ENCODE data around the gene CACNA2D4.

CACNA2D4 gene

GRCh38 chr12:1804545-1805332, 113.7 kb downstream of the CACNA2D4 start:
- H3K4me2 ChIP-seq (ENCODE audit: low read length), result no peak overlapping the region
- H3K9ac ChIP-seq (ENCODE audit: low read depth, low read length), result no peak overlapping the region
- peaks cover 12% of the 10 kb centered on the region for H3K4me1 ChIP-seq (ENCODE audit: control insufficient read depth, insufficient read depth, low read length)
- no peaks in the 10 kb centered on the region for H3K27me3 ChIP-seq (ENCODE audit: control insufficient read depth, insufficient read depth, low read length)
- H3K4me3 ChIP-seq (ENCODE audit: low read length), result no peak overlapping the region
- no peaks in the 10 kb centered on the region for H3K36me3 ChIP-seq (ENCODE audit: insufficient read depth, low read length)
- no peaks in the 10 kb centered on the region for H3K9me3 ChIP-seq (replicated peaks; ENCODE audit: low read length)

GRCh38 chr12:1803736-1804135, 114.7 kb downstream of the CACNA2D4 start:
- Histone ChIP-seq H3K4me2 (ENCODE audit: low read length) (no peak overlapping the region), H3K9me3 (replicated peaks; ENCODE audit: low read length) (no peaks in the 10 kb centered on the region), H3K9ac (ENCODE audit: low read depth, low read length) (no peak overlapping the region), H3K4me3 (ENCODE audit: low read length) (no peak overlapping the region), H3K36me3 (ENCODE audit: insufficient read depth, low read length) (no peaks in the 10 kb centered on the region), H3K27me3 (ENCODE audit: control insufficient read depth, insufficient read depth, low read length) (no peaks in the 10 kb centered on the region), H3K4me1 (ENCODE audit: control insufficient read depth, insufficient read depth, low read length) (peaks cover 12% of the 10 kb centered on the region)

GRCh38 chr12:1801303-1801975, 117.0 kb downstream of the CACNA2D4 start:
- H3K27me3 ChIP-seq (ENCODE audit: control insufficient read depth, insufficient read depth, low read length), result no peaks in the 10 kb centered on the region
- H3K9me3 ChIP-seq (replicated peaks; ENCODE audit: low read length), result no peaks in the 10 kb centered on the region
- no peak overlapping the region for H3K4me3 ChIP-seq (ENCODE audit: low read length)
- no peaks in the 10 kb centered on the region for H3K36me3 ChIP-seq (ENCODE audit: insufficient read depth, low read length)
- peaks cover 20% of the 10 kb centered on the region for H3K4me1 ChIP-seq (ENCODE audit: control insufficient read depth, insufficient read depth, low read length)
- no peak overlapping the region for H3K4me2 ChIP-seq (ENCODE audit: low read length)
- no peak overlapping the region for H3K9ac ChIP-seq (ENCODE audit: low read depth, low read length)

- Histone ChIP-seq H3K4me1 (ENCODE audit: control insufficient read depth, insufficient read depth, low read length) (peaks cover 27% of the 10 kb centered on the region), H3K4me3 (ENCODE audit: low read length) (no peak overlapping the region), H3K9me3 (replicated peaks; ENCODE audit: low read length) (no peaks in the 10 kb centered on the region), H3K9ac (ENCODE audit: low read depth, low read length) (no peak overlapping the region), H3K36me3 (ENCODE audit: insufficient read depth, low read length) (no peaks in the 10 kb centered on the region), H3K27me3 (ENCODE audit: control insufficient read depth, insufficient read depth, low read length) (no peaks in the 10 kb centered on the region), H3K4me2 (ENCODE audit: low read length) (no peak overlapping the region)
These were observed 117.8 kb downstream of the CACNA2D4 start for GRCh38 chr12:1800401-1801302.

GRCh38 chr12:1799882-1800400, 118.5 kb downstream of the CACNA2D4 start:
- Histone ChIP-seq H3K27me3 (ENCODE audit: control insufficient read depth, insufficient read depth, low read length) (no peaks in the 10 kb centered on the region), H3K4me3 (ENCODE audit: low read length) (no peak overlapping the region), H3K36me3 (ENCODE audit: insufficient read depth, low read length) (no peaks in the 10 kb centered on the region), H3K9ac (ENCODE audit: low read depth, low read length) (no peak overlapping the region), H3K4me2 (ENCODE audit: low read length) (no peak overlapping the region), H3K9me3 (replicated peaks; ENCODE audit: low read length) (no peaks in the 10 kb centered on the region), H3K4me1 (ENCODE audit: control insufficient read depth, insufficient read depth, low read length) (peaks cover 28% of the 10 kb centered on the region)

- Histone ChIP-seq H3K4me2 (ENCODE audit: low read length) (no peak overlapping the region), H3K36me3 (ENCODE audit: insufficient read depth, low read length) (no peaks in the 10 kb centered on the region), H3K9ac (ENCODE audit: low read depth, low read length) (no peak overlapping the region), H3K4me3 (ENCODE audit: low read length) (no peak overlapping the region), H3K27me3 (ENCODE audit: control insufficient read depth, insufficient read depth, low read length) (no peaks in the 10 kb centered on the region), H3K9me3 (replicated peaks; ENCODE audit: low read length) (no peaks in the 10 kb centered on the region), H3K4me1 (ENCODE audit: control insufficient read depth, insufficient read depth, low read length) (peaks cover 25% of the 10 kb centered on the region)
These were observed 119.2 kb downstream of the CACNA2D4 start for GRCh38 chr12:1799051-1799881.

- Histone ChIP-seq H3K36me3 (ENCODE audit: insufficient read depth, low read length) (no peaks in the 10 kb centered on the region), H3K4me1 (ENCODE audit: control insufficient read depth, insufficient read depth, low read length) (peaks cover 25% of the 10 kb centered on the region), H3K4me2 (ENCODE audit: low read length) (no peak overlapping the region), H3K9me3 (replicated peaks; ENCODE audit: low read length) (no peaks in the 10 kb centered on the region), H3K9ac (ENCODE audit: low read depth, low read length) (no peak overlapping the region), H3K4me3 (ENCODE audit: low read length) (no peak overlapping the region), H3K27me3 (ENCODE audit: control insufficient read depth, insufficient read depth, low read length) (no peaks in the 10 kb centered on the region)
These were observed 119.8 kb downstream of the CACNA2D4 start for GRCh38 chr12:1798641-1799020.

GRCh38 chr12:1797991-1798640, 120.3 kb downstream of the CACNA2D4 start:
- Histone ChIP-seq H3K4me2 (ENCODE audit: low read length) (no peak overlapping the region), H3K4me1 (ENCODE audit: control insufficient read depth, insufficient read depth, low read length) (peaks cover 25% of the 10 kb centered on the region), H3K4me3 (ENCODE audit: low read length) (no peak overlapping the region), H3K9me3 (replicated peaks; ENCODE audit: low read length) (no peaks in the 10 kb centered on the region), H3K36me3 (ENCODE audit: insufficient read depth, low read length) (no peaks in the 10 kb centered on the region), H3K9ac (ENCODE audit: low read depth, low read length) (no peak overlapping the region), H3K27me3 (ENCODE audit: control insufficient read depth, insufficient read depth, low read length) (no peaks in the 10 kb centered on the region)

- H3K4me2 ChIP-seq (ENCODE audit: low read length), result peak overlapping the region; percentile 93
- no peaks in the 10 kb centered on the region for H3K36me3 ChIP-seq (ENCODE audit: insufficient read depth, low read length)
- H3K27me3 ChIP-seq (ENCODE audit: control insufficient read depth, insufficient read depth, low read length), result no peaks in the 10 kb centered on the region
- H3K4me1 ChIP-seq (ENCODE audit: control insufficient read depth, insufficient read depth, low read length), result peaks cover 25% of the 10 kb centered on the region
- peak overlapping the region; percentile 73 for H3K4me3 ChIP-seq (ENCODE audit: low read length)
- peak overlapping the region; percentile 79 for H3K9ac ChIP-seq (ENCODE audit: low read depth, low read length)
- H3K9me3 ChIP-seq (replicated peaks; ENCODE audit: low read length), result no peaks in the 10 kb centered on the region
These were observed 121.2 kb downstream of the CACNA2D4 start for GRCh38 chr12:1797011-1797901.

Measured in skeletal muscle satellite cell (primary cell).